Measurements from ENCODE around the gene TMEM87A.

GRCh38 chr15:42270996-42271395, 2.2 kb downstream of the TMEM87A start:
- TF ChIP-seq POLR2A (IDR thresholded peaks at IDR 0.05; ENCODE audit: extremely low read depth, insufficient read length), result no peak
- TF ChIP-seq, protein P1, sequence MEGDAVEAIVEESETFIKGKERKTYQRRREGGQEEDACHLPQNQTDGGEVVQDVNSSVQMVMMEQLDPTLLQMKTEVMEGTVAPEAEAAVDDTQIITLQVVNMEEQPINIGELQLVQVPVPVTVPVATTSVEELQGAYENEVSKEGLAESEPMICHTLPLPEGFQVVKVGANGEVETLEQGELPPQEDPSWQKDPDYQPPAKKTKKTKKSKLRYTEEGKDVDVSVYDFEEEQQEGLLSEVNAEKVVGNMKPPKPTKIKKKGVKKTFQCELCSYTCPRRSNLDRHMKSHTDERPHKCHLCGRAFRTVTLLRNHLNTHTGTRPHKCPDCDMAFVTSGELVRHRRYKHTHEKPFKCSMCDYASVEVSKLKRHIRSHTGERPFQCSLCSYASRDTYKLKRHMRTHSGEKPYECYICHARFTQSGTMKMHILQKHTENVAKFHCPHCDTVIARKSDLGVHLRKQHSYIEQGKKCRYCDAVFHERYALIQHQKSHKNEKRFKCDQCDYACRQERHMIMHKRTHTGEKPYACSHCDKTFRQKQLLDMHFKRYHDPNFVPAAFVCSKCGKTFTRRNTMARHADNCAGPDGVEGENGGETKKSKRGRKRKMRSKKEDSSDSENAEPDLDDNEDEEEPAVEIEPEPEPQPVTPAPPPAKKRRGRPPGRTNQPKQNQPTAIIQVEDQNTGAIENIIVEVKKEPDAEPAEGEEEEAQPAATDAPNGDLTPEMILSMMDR (IDR thresholded peaks at IDR 0.05; ENCODE audit: low read depth, low read length), result no peak

Data from NB4 (cell line).